HG03108 (cell line): ENCODE data around the gene RANGAP1.
A peak's percentile ranks its signal among the peaks of the same experiment; 100 is the strongest.
"Not testable (repeated sequence)": the region's sequence is repeated elsewhere in the genome, so short reads cannot be mapped to it uniquely, and the experiment has no call there.

Experiments used
- ATAC-seq: cut with Tn5 transposase; IDR thresholded peaks from one replicate; pipeline ENCODE4 v1.9.1; 2021; ENCODE audit warnings: moderate library complexity; ENCODE audit not compliant: unreplicated experiment

Gene RANGAP1

GRCh38 chr22:41301085-41302020 lies 15.4 kb upstream of the RANGAP1 start, which contains the start of gene ZC3H7B:
TSS of gene ZC3H7B (plus strand) at chr22:41301525. CDS start at chr22:41320661, 19,136 bp downstream.
- ATAC-seq = peak; percentile 90

- no peak for ATAC-seq
Measured at GRCh38 chr22:41300661-41301060, 14.7 kb upstream of the RANGAP1 start.

GRCh38 chr22:41296826-41297667 lies 11.1 kb upstream of the RANGAP1 start:
- ATAC-seq = no peak

GRCh38 chr22:41294816-41295215 lies 8.8 kb upstream of the RANGAP1 start:
- ATAC-seq = not testable (repeated sequence)

GRCh38 chr22:41290262-41291221 lies 4.6 kb upstream of the RANGAP1 start:
- no peak for ATAC-seq

- ATAC-seq = no peak
Measured at GRCh38 chr22:41289671-41290070, 3.7 kb upstream of the RANGAP1 start.

DNA sequence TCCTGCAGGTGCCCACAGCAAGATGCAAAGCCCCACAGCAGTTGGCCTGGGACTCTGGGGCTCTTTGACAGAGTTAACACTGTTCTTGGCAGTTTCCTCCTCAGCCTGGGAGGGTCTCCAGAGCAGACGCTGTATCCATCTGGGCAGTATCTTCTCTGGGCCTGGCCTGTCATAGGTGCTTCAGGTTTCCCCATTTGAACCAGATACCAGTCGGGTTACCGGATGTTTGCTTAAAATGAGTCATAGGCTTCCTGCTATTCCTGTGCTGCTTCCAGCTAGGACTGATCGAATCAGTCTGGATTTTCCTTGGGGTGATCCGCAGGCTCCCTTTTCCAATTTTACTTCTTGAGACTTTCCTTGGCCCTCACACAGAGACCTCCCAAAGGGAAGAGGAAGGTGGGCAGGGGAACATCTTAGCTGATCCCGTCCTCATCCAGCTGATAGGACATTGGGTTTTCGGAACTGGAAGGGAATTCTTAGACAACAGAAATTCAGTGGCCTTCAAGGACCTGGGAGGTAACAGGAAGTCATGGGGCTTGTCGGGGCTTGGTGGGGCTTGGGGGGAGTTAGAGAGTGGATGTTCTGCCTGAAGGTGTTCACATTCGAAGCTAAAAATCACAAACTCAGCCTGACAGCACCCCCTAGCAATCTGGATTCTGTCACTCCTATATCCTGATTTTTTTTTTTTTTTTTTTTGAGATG lies 2.4 kb upstream of the RANGAP1 start:
- ATAC-seq = no peak

DNA sequence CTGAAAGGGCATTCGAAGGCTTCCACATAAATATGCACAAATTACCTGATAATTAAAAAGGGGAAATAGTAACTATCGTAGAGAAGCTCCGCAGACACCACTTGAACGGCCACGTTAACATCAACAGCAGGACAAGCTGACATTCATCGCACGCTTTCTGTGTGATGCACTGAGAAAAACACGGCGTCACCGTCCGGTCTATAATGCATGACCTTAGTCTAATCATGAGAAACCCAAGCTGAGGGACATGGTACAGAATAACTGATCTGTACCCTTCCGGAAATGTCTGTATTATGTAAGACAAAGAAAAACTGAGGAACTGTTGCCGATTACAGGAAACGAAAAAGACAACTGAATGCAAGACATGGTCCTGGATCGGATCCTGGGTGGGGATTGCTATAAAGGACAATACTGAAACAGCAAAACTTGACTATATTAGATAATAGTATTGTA lies 678 bp upstream of the RANGAP1 start:
- ATAC-seq = peak; percentile 16

- ATAC-seq = peak; percentile 3
Measured at GRCh38 chr22:41285441-41285819, 557 bp downstream of the RANGAP1 start.

DNA sequence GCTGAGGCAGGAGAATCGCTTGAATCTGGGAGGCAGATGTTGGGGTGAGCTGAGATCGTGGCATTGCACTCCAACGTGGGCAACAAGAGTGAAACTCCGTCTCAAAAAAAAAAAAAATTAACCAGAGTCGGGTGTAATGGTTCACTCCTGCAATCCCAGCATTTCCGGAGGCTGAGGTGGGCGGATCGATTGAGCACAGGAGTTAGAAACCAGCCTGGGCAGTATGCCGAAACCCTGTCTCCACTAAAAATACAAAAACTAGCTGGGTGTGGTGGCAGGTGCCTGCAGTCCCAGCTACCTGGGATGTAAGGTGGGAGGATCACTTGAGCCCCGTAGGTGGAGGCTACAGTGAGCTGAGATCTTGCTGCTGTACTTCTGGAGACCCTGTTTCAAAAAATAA lies 1.5 kb downstream of the RANGAP1 start:
- no peak for ATAC-seq

GRCh38 chr22:41280854-41281253 lies 5.1 kb downstream of the RANGAP1 start:
- ATAC-seq = no peak

- ATAC-seq = no peak
Measured at GRCh38 chr22:41280065-41280464, 5.9 kb downstream of the RANGAP1 start.

DNA sequence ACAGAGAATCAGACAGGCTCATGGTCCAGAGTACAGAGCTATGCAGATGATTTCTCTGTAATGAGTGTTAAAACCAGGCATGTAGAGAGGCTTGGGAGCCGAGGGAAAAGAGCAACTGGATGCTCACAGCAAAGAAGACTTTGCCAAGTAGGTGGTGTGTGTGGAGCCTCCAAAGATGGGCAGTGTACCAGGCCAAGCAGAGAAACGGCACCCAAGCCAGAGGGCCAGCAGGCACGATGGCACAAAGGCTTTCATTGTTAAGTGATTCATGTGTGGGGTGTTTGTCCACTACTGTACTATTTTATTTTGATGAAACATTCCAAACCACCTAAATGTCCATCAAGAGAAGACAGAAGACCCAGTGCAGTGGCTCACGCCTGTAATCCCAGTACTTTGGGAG lies 11.1 kb downstream of the RANGAP1 start:
- no peak for ATAC-seq

DNA sequence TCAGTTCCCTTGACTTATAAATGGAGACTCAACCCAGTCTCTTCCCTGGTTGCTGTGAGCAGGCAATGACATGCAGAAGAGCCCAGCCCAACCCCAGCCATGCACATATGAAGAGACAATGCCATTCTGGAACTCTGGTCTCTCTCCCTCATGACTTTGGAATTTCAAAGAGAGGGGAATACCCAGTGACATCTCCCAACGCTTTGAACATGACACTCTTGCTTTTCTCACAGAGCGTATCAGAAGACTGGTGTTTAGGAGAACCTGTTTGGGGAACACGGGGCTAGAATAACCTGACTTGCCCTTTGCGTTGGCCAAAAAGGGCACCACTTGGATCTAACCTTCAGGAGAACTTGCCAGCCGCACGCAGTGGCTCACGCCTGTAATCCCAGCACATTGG lies 12.9 kb downstream of the RANGAP1 start:
- ATAC-seq = no peak

DNA sequence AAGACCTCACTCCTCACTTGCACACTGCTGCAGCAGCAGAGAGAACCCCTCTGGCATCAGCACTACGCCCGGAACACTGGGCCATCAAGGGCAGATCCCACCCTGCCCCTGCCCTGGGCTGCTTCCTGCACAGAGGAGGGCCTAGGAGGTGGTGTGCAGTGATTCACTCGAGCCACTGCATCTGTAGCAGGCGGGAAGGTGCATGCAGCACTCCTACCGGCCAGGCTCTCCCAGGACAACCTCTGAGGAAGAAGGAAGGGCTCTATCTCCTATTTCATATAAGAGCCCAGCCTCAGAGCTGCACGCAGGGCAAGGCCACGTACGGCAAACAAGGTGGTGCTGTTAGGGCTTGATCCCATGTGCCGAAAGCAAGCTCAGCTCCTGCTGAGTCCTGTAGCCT lies 14.2 kb downstream of the RANGAP1 start:
- no peak for ATAC-seq

DNA sequence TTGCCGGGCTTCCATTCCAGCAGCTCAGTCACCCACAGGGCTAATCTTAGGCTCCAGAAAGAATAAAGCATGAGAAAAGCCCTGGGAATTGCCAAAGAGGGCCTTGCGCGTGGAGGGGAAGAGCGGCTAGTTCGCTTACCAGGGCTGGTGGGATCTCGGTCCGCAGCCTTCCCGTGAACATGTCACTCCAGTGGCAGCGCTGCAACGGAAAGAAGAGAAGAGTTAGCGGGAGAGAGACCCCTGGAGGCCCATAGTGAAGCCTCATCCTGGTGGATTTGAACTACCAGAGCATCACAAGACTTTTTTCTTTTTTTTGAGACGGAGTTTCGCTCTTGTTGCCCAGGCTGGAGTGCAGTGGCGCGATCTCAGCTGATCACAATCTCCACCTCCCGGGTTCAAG lies 18.0 kb downstream of the RANGAP1 start:
- ATAC-seq = no peak

DNA sequence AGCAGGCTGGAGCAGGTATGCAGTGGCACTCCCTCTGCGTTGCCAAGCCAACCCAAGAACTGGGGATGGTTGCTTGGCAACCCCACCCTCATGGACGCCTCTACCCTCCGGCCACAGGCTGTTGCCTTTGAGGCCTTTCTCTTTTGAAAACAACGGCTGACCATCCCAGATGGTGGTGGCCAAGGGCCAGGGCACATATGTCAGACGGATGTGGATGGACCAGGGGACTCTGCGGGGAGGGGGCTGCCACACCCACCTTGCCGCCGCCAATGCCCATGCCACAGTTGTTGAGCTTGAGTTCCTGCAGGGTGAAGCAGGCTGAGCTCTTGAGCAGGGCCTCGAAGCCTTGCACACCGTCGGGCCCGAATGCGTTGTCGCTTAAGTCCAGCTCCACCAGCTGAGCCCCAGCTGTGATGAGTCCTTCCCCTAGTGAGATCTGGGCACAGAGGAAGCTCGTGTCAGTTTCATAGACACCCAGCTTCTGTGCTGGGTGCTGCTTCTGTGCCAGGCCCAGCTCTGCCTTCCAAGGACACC lies 21.5 kb downstream of the RANGAP1 start:
- no peak for ATAC-seq

GRCh38 chr22:41263704-41264103 lies 22.3 kb downstream of the RANGAP1 start:
- no peak for ATAC-seq

- no peak for ATAC-seq
Measured at GRCh38 chr22:41262250-41262765, 23.7 kb downstream of the RANGAP1 start.
